Stomach smooth muscle (tissue), 2 donors: ENCODE results near the gene PRKCB.
"Not testable (repeated sequence)": the region's sequence is repeated elsewhere in the genome, so short reads cannot be mapped to it uniquely, and the experiment has no call there.

Experiments used
- H3K27ac ChIP-seq: one replicate; pipeline ENCODE4 v1.7.0; 2013; ENCODE audit warnings: mild to moderate bottlenecking, low read length, inconsistent platforms
- H3K27me3 ChIP-seq, 2 donors: one replicate each; pipeline ENCODE4 v1.7.0; 2013; ENCODE audit warnings: low read length in 2 of 2; ENCODE audit not compliant: insufficient read depth in 2 of 2, control insufficient read depth in 1 of 2
- H3K36me3 ChIP-seq, 2 donors: one replicate each; pipeline ENCODE4 v1.7.0; 2013; ENCODE audit warnings: low read length in 2 of 2; ENCODE audit not compliant: control insufficient read depth in 2 of 2, insufficient read depth in 2 of 2
- H3K4me1 ChIP-seq: one replicate; pipeline ENCODE4 v1.7.0; 2013; ENCODE audit warnings: low read length; ENCODE audit not compliant: control insufficient read depth, insufficient read depth
- H3K4me3 ChIP-seq, 2 donors: one replicate each; pipeline ENCODE4 v1.7.0; 2013; ENCODE audit warnings: low read length in 2 of 2
- H3K9ac ChIP-seq, 2 donors: one replicate each; pipeline ENCODE4 v1.7.0; 2013; ENCODE audit warnings: low read length in 2 of 2, mild to moderate bottlenecking in 1 of 2
- H3K9me3 ChIP-seq, 2 donors: one replicate each; pipeline ENCODE4 v1.7.0; 2013; ENCODE audit warnings: low read length in 2 of 2; ENCODE audit not compliant: control insufficient read depth in 2 of 2
- donor health status: healthy.
- donor health status: Pancreatic carcinoma.

The PRKCB gene

GRCh38 chr16:24018485-24018884 lies 182.7 kb downstream of the PRKCB start:
- no peaks in the 10 kb centered on the region for H3K36me3 ChIP-seq
- H3K27ac ChIP-seq: no peak overlapping the region
- no peaks in the 10 kb centered on the region for H3K9me3 ChIP-seq
- no peaks in the 10 kb centered on the region for H3K4me1 ChIP-seq
- no peak overlapping the region for H3K9ac ChIP-seq
- no peaks in the 10 kb centered on the region for H3K27me3 ChIP-seq
- no peak overlapping the region for H3K4me3 ChIP-seq

- H3K36me3 ChIP-seq: no peaks in the 10 kb centered on the region
- H3K4me3 ChIP-seq: no peak overlapping the region
- no peaks in the 10 kb centered on the region for H3K27me3 ChIP-seq
- H3K4me1 ChIP-seq: no peaks in the 10 kb centered on the region
- H3K9ac ChIP-seq: no peak overlapping the region
- H3K27ac ChIP-seq: no peak overlapping the region
- no peaks in the 10 kb centered on the region for H3K9me3 ChIP-seq
Observed at GRCh38 chr16:24022797-24023196, 187.0 kb downstream of the PRKCB start.

- no peaks in the 10 kb centered on the region for H3K9me3 ChIP-seq
- no peaks in the 10 kb centered on the region for H3K27me3 ChIP-seq
- H3K27ac ChIP-seq: no peak overlapping the region
- H3K36me3 ChIP-seq: no peaks in the 10 kb centered on the region
- no peak overlapping the region for H3K4me3 ChIP-seq
- no peaks in the 10 kb centered on the region for H3K4me1 ChIP-seq
- no peak overlapping the region for H3K9ac ChIP-seq
Observed at GRCh38 chr16:24023621-24024020, 187.8 kb downstream of the PRKCB start.

GRCh38 chr16:24024971-24025370 lies 189.2 kb downstream of the PRKCB start:
- Histone ChIP-seq H3K9me3 (no peaks in the 10 kb centered on the region), H3K36me3 (no peaks in the 10 kb centered on the region), H3K27ac (no peak overlapping the region), H3K9ac (no peak overlapping the region), H3K4me3 (no peak overlapping the region), H3K4me1 (no peaks in the 10 kb centered on the region), H3K27me3 (no peaks in the 10 kb centered on the region)

GRCh38 chr16:24027466-24027865 lies 191.7 kb downstream of the PRKCB start:
- H3K9me3 ChIP-seq: no peaks in the 10 kb centered on the region
- H3K36me3 ChIP-seq: peaks cover 0 to 3% of the 10 kb centered on the region in 2 donors
- H3K9ac ChIP-seq: no peak overlapping the region
- H3K4me1 ChIP-seq: no peaks in the 10 kb centered on the region
- no peaks in the 10 kb centered on the region for H3K27me3 ChIP-seq
- no peak overlapping the region for H3K27ac ChIP-seq
- no peak overlapping the region for H3K4me3 ChIP-seq

GRCh38 chr16:24029841-24030240 lies 194.1 kb downstream of the PRKCB start:
- not testable (repeated sequence) for H3K27ac ChIP-seq, H3K27me3 ChIP-seq, H3K9me3 ChIP-seq, H3K36me3 ChIP-seq, H3K4me1 ChIP-seq, H3K4me3 ChIP-seq, H3K9ac ChIP-seq

- Histone ChIP-seq H3K9me3 (no peaks in the 10 kb centered on the region), H3K27me3 (no peaks in the 10 kb centered on the region), H3K4me3 (no peak overlapping the region), H3K27ac (no peak overlapping the region), H3K4me1 (no peaks in the 10 kb centered on the region), H3K36me3 (peaks cover 0 to 8% of the 10 kb centered on the region in 2 donors), H3K9ac (no peak overlapping the region)
Observed at GRCh38 chr16:24035127-24035842, 199.5 kb downstream of the PRKCB start.

- no peaks in the 10 kb centered on the region for H3K4me1 ChIP-seq
- no peaks in the 10 kb centered on the region for H3K9me3 ChIP-seq
- no peak overlapping the region for H3K4me3 ChIP-seq
- H3K9ac ChIP-seq: no peak overlapping the region
- H3K36me3 ChIP-seq: peaks cover 0 to 8% of the 10 kb centered on the region in 2 donors
- no peaks in the 10 kb centered on the region for H3K27me3 ChIP-seq
- no peak overlapping the region for H3K27ac ChIP-seq
Observed at GRCh38 chr16:24036038-24036543, 200.3 kb downstream of the PRKCB start.

GRCh38 chr16:24036614-24037013 lies 200.8 kb downstream of the PRKCB start:
- H3K36me3 ChIP-seq: peaks cover 0 to 8% of the 10 kb centered on the region in 2 donors
- H3K9me3 ChIP-seq: no peaks in the 10 kb centered on the region
- no peak overlapping the region for H3K4me3 ChIP-seq
- no peak overlapping the region for H3K9ac ChIP-seq
- H3K27ac ChIP-seq: no peak overlapping the region
- H3K4me1 ChIP-seq: no peaks in the 10 kb centered on the region
- no peaks in the 10 kb centered on the region for H3K27me3 ChIP-seq

- Histone ChIP-seq H3K27me3 (no peaks in the 10 kb centered on the region), H3K27ac (no peak overlapping the region), H3K4me1 (no peaks in the 10 kb centered on the region), H3K4me3 (no peak overlapping the region), H3K9ac (no peak overlapping the region), H3K9me3 (no peaks in the 10 kb centered on the region), H3K36me3 (peaks cover 0 to 6% of the 10 kb centered on the region in 2 donors)
Observed at GRCh38 chr16:24037335-24037734, 201.6 kb downstream of the PRKCB start.

GRCh38 chr16:24041834-24042631 lies 206.2 kb downstream of the PRKCB start:
- H3K4me1 ChIP-seq: no peaks in the 10 kb centered on the region
- H3K27me3 ChIP-seq: no peaks in the 10 kb centered on the region
- H3K9ac ChIP-seq: no peak overlapping the region
- H3K27ac ChIP-seq: no peak overlapping the region
- no peaks in the 10 kb centered on the region for H3K9me3 ChIP-seq
- no peak overlapping the region for H3K4me3 ChIP-seq
- peaks cover 0 to 3% of the 10 kb centered on the region in 2 donors for H3K36me3 ChIP-seq
